ENCODE data around the gene CFAP47. TPM values are rescaled to one million over a fixed set of nuclear protein-coding genes. Genes with fewer than 3 reads are reported as not detected.

The CFAP47 gene
- total RNA-seq, 1 experiment from 2014 or later, result not detected

DNA sequence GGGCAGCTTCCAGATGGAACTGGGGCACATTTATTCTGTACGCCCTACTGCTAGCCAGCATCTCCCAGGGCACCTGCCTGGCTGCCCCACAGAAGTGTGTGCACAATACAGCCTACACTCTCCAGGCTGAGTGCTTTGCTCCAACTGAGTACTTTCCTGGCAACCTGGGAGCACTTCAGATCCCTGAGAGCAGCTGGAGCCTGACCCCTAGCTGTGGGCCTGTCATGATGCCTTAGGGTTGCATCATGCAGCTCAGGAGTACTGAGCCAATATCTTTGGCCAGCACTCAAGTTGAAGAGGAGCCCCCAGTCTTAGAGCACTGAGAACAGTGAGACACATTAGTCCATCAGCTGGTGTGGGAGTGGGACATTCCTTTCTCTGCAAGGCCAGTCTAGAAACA lies 321.9 kb downstream of the CFAP47 start:
- DNase-seq (ENCODE audit: low read depth), result no peak

DNA sequence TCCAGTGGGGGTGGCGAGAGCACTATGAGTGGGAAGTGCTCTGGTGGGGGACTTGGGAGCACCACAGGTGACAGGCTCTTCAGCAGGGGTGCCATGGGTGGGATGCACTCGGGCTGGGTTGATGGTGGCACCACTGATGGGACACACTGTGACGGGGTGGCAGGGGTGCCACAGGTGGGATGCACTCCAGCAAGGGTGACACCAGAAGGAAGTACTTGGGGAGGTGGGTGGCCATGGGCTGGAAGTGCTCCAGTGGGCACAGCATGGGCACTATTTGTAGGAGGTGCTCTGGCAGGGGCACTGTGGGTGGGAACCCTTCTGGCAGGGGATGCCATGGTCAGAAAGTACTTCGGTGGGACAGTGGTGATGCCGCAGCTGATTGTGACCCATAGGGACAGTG lies 346.6 kb downstream of the CFAP47 start:
- DNase-seq (ENCODE audit: low read depth), result no peak

DNA sequence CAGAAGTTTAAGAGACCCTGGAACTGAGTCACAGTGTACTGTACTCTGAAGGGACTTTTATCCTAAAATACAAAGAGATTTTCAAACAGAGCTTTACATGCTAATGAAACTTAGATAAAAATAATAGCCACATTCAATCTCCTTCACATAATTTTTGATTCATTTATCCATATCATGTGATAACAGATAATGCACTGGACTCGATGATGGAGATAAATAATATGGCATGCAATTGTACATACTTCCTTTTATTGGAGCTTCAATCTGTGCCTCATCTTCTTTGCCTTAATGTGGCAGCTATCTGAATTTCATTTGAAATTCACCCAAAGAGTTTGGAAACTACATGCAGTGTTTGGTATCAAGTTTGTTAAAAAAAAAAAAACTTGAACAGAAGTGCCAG lies 390.6 kb downstream of the CFAP47 start:
- DNase-seq (ENCODE audit: low read depth), result no peak

DNA sequence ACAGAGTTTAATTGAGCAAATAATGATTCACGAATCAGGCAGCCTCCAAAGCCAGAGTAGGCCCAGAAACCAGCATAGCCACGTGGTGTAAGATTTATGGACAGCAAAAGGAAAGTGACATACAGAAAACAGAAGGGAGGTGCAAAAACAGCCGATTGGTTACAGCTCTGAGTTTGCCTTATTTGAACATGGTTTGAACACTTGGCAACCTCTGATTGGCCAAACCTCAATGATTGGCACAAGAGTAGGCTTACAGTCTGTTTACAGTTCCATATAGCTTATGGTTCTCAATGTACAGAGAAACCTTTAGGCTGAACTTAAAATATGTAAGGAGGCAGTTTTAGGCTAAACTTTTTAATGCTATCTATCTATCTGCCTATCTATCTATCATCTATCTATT lies 394.8 kb downstream of the CFAP47 start:
- DNase-seq (ENCODE audit: low read depth), result peak; percentile 0

DNA sequence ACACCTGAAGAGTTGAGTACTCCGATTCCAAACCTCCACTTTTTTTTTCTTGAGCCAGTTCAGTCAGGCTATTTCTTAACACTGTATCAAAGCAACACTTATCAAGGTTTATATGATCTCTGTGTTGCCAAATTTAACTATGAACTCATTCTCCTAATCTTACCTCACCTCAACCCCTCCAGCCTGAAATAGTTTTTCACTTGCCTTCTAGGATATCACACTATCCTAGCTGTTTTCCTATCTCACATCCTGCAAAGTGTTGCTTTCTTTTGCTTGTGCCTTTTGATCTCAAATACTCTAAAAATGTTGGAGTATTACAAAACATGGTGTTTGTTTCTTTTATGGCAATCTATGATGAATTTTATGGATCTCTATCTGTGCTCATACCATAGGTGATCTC lies 415.0 kb downstream of the CFAP47 start:
- DNase-seq (ENCODE audit: low read depth), result peak; percentile 3

DNA sequence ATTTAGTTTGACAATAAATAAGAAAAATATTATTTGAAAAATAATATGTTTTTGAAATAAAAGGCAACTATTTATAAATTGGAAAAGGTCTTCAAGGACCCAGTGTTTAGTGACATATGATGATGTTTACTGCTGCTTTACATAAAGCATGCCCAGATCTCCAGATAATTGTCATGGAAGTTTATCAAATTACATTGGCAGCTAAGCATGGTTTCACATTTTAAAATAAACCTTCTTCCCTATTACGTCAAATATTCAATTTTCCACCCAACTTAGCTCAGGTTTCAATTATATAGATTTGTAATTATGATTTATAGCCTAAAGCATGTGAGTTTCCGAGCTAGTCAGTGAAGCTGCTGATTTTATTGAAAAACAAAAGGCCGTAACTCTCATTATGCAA lies 417.2 kb downstream of the CFAP47 start:
- DNase-seq (ENCODE audit: low read depth), result no peak

DNA sequence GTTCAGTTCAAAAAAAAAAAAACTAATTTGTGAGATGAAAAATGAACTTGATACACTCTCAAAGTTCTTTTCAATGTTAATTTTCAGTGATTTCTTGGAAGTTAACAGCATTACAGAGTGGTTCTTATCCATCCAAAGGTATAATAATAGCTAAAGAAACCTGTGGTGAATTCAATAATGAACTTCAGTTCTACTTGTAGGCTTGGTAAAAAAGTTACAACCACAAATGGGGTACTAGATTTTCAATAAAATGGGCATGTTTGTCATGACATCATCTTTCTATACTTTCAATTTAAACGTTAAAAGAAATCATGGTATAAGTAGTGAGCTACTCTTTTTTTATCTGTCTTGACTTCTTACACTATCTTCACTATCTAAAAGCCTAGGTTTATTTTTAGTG lies 424.8 kb downstream of the CFAP47 start:
- no peak for DNase-seq (ENCODE audit: low read depth)

DNA sequence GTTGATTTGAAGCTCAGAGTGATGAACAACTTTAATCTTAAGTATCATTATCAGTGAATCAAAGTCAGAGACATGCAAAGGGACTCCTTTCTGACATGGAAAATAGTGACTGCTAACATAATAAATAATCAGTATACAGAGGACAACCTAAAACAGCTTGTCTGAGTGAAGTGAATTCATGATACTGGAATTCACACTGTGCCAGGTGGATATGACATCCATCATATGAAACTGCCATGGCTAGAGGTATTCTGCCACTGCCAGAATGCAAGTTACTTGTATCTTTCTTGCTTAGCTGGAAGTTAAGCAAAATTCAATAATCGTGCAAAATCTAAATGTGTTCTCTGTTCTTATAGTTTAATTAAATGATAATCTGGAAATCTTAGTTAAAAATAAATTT lies 429.0 kb downstream of the CFAP47 start:
- DNase-seq (ENCODE audit: low read depth), result no peak

DNA sequence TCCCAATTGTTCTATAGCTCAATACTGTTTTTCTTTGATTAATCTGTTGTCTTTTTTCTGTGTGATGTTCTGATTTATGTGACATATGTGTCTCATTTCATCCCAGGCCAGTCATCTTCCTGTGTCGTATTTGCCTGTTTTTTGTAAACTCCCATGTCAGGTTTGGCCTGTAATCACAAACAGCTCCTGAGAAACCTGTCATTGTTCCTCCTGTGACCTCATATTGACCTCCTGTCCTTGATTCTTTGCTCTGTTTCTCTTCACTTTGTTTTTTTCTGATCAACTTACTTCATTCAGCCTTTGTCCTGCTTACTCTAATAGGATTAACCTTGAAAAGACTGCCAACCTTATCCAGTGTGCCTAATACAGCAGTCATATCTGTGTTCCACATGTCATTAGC lies 438.3 kb downstream of the CFAP47 start:
- no peak for DNase-seq (ENCODE audit: low read depth)

DNA sequence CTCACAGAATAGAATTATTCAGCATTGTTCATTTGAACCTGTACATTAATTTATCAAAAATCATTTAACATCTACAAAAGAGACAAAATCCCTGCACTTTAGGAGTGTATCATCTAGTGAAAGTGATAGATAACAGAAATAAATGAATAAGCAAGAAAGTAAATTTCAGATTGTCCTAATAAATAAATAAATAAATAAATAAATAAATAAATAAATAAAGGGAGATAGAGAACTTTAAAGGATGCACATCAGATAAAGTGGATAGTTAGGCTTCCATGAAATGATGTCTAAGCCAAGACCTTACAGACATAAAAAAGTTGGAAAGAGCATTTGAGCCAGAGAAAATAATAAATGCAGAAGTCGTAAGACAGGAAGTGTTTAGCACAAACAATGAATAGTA lies 444.7 kb downstream of the CFAP47 start:
- no peak for DNase-seq (ENCODE audit: low read depth)

DNA sequence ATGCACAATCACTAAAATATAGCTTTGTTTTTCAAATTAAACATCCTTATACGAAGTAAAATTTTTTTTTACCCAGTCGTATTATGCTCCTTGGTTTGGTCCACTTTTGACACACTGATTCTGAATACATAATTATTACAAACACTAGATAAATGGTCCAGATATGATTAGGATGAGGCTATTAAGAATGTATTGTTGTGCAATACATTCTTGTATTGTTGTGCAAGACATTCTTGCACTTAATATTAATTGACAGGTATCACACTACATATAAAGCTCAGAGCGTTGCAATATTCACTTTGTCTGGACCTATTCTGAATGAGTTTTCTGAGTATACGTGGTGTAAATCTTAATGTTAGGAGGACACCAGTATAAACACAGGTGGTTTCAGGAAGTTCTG lies 464.0 kb downstream of the CFAP47 start:
- DNase-seq (ENCODE audit: low read depth), result no peak

DNA sequence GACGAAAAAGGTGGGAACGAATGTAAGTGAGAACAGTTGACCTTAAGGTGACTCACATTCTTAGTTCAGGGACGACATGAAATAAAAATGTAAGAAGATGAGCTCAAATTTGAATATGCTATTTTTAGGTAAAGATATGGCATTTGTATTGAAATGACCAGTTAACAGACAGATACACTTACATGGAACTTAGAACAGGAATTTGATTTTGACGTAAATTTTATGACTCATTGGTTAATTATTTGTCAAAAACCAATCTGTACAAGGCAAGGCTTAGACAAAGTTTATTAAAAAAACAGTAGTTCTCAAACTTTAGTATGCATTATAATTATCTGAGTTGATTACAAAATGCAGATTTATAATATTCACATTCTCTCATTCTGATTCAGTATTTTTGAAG lies 469.4 kb downstream of the CFAP47 start:
- DNase-seq (ENCODE audit: low read depth), result peak; percentile 32

DNA sequence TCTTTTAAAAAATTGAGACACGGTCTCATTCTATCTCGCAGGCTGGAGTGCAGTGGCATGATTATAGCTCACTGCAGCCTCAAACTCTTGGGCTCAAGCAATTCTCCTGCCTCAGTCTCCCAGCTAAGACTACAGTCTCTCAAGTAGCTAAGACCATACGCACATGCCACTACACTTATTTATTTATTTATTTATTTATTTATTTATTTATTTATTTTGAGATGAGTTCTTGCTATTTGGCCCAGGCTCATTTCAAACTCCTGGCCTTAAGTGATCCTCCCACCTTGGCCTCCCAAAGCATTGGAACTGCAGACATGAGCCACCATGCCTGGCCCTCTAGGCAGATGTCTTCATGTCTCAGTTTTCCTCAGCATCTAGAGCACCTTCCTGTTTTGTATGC lies 482.2 kb downstream of the CFAP47 start:
- DNase-seq (ENCODE audit: low read depth), result no peak

DNA sequence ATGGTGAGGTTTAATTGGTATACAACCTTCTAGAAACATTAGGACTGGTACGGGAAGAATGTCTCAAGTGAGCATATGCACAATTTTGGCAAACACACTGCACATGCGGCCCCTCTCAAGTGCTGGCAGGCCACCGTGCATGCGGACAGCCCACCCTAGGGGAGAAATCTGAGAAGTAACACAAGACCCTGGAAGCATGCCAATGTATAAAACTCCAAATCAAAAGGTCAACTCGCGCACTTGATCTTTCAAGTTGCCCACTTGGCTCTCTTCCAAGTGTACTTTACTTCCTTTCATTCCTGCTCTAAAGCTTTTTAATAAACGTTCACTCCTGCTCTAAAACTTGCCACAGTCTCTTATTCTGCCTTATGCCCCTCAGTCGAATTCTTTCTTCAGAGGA lies 488.3 kb downstream of the CFAP47 start:
- DNase-seq (ENCODE audit: low read depth), result no peak

DNA sequence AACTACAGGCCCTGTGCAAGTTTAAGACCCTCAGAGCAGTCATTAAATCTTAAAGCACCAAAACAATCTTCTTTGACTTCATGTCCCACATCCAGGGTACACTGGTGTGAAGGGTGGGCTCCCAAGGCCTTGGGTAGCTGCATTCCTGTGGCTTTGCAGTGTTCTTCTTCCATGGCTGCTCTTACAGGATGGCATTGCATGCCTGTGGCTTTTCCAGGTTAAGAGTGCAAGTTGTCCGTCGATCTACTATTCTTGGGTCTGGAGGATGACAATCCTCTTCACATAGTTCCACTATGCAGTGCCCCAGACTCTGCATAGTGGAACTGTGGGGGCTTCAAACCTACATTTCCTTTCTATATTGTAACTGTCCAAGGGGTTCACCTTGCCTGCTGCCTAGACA lies 494.5 kb downstream of the CFAP47 start:
- peak; percentile 26 for DNase-seq (ENCODE audit: low read depth)

DNA sequence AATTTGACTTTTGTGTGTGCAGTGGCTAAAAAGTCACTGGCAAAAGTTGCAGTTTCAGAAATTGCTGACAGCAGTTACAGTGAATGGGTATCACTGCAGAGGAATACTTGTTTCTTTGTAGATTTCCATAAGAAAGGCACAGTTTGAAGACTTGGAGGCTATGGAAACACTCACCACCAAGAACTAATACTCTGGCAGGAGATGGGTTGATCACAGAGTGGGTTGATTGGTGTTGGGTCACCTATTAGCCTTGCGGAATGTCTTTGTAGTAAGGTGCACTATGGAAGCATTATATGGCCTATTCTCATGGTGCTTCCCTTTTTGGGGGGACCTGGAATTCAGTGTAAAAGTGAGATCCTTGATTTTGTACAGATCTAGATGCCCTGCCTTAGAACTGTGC lies 502.8 kb downstream of the CFAP47 start:
- DNase-seq (ENCODE audit: low read depth), result no peak

DNA sequence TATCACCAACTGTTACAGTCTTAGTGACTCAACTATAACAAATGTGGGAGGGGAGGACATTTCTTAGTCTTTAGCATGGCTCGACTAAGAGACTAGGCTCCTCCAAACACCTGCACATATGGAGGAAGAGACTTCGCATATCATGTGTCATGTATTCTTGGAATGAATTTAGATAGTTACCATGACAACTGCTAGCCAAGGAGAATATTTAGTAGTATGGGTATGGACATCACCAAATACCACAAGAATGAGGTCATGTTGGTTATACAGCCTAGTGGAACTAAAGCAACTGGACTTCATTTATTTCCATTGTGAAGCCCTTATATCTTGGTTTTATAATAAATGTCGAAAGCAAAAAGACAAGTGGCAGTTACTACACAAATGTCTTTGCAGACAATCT lies 512.3 kb downstream of the CFAP47 start:
- DNase-seq (ENCODE audit: low read depth), result peak; percentile 90

DNA sequence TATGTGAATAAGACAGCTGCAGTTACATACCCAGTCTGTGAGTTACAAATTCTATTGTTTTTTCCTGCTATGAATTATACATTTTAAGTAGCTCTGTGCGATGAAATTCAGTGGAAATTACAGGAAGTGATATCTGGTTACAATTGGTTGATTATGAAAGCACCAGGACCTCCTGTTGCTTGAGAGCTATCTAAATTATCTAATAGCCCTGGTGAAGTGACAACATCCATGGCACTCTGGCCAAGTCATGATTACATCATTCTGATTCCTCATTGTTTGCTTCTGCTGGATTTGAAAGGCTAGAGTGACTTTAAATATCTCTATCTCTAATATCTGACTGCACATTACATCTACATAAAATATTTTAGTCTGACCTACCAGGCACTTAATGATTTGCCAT lies 515.0 kb downstream of the CFAP47 start:
- DNase-seq (ENCODE audit: low read depth), result peak; percentile 59

Other genes starting within 250 kb of the CFAP47 start
- gene MAGEB16, start 121.4 kb upstream of the CFAP47 start, total RNA-seq (2014; rRNA removed), result not detected in 2 replicates